ENCODE measurements around the gene NPAT.

DNA sequence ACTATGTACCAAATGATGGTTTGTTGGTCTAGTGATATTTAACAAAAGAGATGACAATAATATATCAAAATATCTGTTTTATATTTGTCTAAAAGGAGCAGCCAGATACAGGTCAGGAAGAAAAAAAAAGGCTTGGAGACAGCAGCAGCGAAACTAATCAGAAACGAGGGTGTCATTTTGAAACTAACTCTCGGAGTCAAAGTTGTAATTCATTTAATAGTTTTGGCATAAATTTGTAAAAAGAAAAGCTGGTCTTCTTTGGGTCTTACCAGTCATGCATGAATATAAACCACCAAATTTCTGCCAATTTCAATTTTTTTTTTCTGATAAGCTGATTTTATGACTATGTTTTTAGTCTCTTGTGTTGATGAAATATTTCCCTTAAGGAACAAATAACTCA lies 25.5 kb downstream of the NPAT start:
- TF ChIP-seq POLR2A (IDR thresholded peaks at IDR 0.05), result no peak
- TF ChIP-seq, protein P1, sequence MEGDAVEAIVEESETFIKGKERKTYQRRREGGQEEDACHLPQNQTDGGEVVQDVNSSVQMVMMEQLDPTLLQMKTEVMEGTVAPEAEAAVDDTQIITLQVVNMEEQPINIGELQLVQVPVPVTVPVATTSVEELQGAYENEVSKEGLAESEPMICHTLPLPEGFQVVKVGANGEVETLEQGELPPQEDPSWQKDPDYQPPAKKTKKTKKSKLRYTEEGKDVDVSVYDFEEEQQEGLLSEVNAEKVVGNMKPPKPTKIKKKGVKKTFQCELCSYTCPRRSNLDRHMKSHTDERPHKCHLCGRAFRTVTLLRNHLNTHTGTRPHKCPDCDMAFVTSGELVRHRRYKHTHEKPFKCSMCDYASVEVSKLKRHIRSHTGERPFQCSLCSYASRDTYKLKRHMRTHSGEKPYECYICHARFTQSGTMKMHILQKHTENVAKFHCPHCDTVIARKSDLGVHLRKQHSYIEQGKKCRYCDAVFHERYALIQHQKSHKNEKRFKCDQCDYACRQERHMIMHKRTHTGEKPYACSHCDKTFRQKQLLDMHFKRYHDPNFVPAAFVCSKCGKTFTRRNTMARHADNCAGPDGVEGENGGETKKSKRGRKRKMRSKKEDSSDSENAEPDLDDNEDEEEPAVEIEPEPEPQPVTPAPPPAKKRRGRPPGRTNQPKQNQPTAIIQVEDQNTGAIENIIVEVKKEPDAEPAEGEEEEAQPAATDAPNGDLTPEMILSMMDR (IDR thresholded peaks at IDR 0.05), result no peak

Measured in heart left ventricle (tissue), 13 donors.